ENCODE results near the gene ZBTB16. TPM values are rescaled to one million over a fixed set of nuclear protein-coding genes. Genes with fewer than 3 reads are reported as not detected.
A peak's percentile ranks its signal among the peaks of the same experiment; 100 is the strongest.

Gene ZBTB16
- total and polyA plus RNA-seq, 7 donors: 9.9 to 197 (median 99.5) TPM

GRCh38 chr11:114090225-114090910 is 30.9 kb downstream of the ZBTB16 start:
- Histone ChIP-seq H3K4me1 (peaks cover 0 to 92% (median 89%) of the 10 kb centered on the region in 4 donors), H3K27ac (peak overlapping the region; percentile 1 to 12 (median 10)), H3K36me3 (peaks cover 8 to 55% (median 20%) of the 10 kb centered on the region in 4 donors), H3K9me3 (no peaks in the 10 kb centered on the region), H3K27me3 (no peaks in the 10 kb centered on the region), H3K4me3 (no peak overlapping the region)
- TF ChIP-seq, protein P1, sequence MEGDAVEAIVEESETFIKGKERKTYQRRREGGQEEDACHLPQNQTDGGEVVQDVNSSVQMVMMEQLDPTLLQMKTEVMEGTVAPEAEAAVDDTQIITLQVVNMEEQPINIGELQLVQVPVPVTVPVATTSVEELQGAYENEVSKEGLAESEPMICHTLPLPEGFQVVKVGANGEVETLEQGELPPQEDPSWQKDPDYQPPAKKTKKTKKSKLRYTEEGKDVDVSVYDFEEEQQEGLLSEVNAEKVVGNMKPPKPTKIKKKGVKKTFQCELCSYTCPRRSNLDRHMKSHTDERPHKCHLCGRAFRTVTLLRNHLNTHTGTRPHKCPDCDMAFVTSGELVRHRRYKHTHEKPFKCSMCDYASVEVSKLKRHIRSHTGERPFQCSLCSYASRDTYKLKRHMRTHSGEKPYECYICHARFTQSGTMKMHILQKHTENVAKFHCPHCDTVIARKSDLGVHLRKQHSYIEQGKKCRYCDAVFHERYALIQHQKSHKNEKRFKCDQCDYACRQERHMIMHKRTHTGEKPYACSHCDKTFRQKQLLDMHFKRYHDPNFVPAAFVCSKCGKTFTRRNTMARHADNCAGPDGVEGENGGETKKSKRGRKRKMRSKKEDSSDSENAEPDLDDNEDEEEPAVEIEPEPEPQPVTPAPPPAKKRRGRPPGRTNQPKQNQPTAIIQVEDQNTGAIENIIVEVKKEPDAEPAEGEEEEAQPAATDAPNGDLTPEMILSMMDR (IDR thresholded peaks at IDR 0.05): no peak
- intact Hi-C loops (cut with DNase I): no loop called here
- WGBS, 2 donors: 84 to 88% methylated on average over 4 of the region's 4 CpGs
- DNase-seq: peak; percentile 55

DNA sequence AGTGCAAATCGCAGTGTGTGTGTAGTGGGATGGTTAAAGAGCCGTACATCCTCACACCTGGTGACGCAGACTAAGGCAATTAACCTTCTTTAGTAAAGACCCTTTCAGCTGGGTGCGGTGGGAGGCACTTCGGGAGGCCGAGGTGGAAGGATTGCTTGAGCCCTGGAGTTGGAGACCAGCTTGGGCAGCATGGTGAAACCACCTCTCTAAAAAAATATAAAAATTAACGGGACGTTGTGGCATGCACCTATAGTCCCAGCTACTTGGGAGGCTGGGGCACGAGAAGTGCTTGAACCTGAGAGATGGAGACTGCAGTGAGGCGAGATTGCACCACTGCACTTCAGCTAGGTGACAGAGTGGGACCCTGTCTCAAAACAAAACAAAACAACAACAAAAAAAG is 31.5 kb downstream of the ZBTB16 start:
- Histone ChIP-seq H3K9me3 (no peaks in the 10 kb centered on the region), H3K4me1 (peaks cover 0 to 92% (median 88%) of the 10 kb centered on the region in 4 donors), H3K4me3 (no peak overlapping the region), H3K27ac (peak overlapping the region in 3 of 4 donors; percentile 10 to 42 (median 27)), H3K36me3 (peaks cover 8 to 50% (median 20%) of the 10 kb centered on the region in 4 donors), H3K27me3 (no peaks in the 10 kb centered on the region)
- no peak for DNase-seq
- TF ChIP-seq POLR2AphosphoS5 (IDR thresholded peaks at IDR 0.05): no peak
- TF ChIP-seq, protein P1 (IDR thresholded peaks at IDR 0.05): no peak
- no peak for TF ChIP-seq EP300 (IDR thresholded peaks at IDR 0.05)
- no peak for TF ChIP-seq POLR2A (IDR thresholded peaks at IDR 0.05)
- 89 to 93% methylated on average over 10 of the region's 10 CpGs for WGBS, 2 donors
- intact Hi-C loops (cut with DNase I): no loop called here

- TF ChIP-seq, protein P1 (IDR thresholded peaks at IDR 0.05): no peak
- TF ChIP-seq EP300 (IDR thresholded peaks at IDR 0.05) (no peak), POLR2AphosphoS5 (IDR thresholded peaks at IDR 0.05) (no peak), POLR2A (IDR thresholded peaks at IDR 0.05) (no peak)
- peaks cover 8 to 43% (median 20%) of the 10 kb centered on the region in 4 donors for H3K36me3 ChIP-seq
- no peak overlapping the region for H3K4me3 ChIP-seq
- H3K27ac ChIP-seq: peak overlapping the region; percentile 1 to 42 (median 27)
- intact Hi-C loops (cut with DNase I): no loop called here
- no peaks in the 10 kb centered on the region for H3K27me3 ChIP-seq
- 84 to 90% methylated on average over 17 of the region's 17 CpGs for WGBS, 2 donors
- H3K4me1 ChIP-seq: peaks cover 0 to 91% (median 84%) of the 10 kb centered on the region in 4 donors
- peak; percentile 63 for DNase-seq
- H3K9me3 ChIP-seq: no peaks in the 10 kb centered on the region
Measured at GRCh38 chr11:114091516-114092397, 32.2 kb downstream of the ZBTB16 start.

DNA sequence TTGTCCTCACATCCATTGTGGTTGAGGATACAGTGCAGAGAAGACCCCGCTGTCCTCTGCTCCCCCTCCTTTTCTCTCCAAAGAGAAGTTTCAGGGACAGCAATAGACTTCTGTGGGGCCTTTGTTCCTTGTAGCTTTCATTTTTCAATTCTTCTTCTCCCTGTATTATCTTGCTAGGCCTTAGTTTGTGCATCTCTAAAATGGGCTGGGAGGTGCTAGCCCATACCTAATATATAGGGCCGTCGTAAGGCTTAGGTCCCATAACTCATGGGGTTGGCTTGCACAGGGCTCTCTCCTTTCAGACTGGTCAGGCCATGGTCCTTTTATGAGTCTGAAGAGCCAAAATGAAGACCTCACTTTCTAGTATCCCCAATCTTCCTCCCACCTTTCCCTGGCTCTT is 33.0 kb downstream of the ZBTB16 start:
- TF ChIP-seq, protein P1 (IDR thresholded peaks at IDR 0.05): no peak
- TF ChIP-seq POLR2AphosphoS5 (IDR thresholded peaks at IDR 0.05) (no peak), POLR2A (IDR thresholded peaks at IDR 0.05) (no peak), EP300 (IDR thresholded peaks at IDR 0.05) (no peak)
- Histone ChIP-seq H3K4me1 (peaks cover 0 to 91% (median 81%) of the 10 kb centered on the region in 4 donors), H3K36me3 (peaks cover 5 to 39% (median 18%) of the 10 kb centered on the region in 4 donors), H3K9me3 (no peaks in the 10 kb centered on the region), H3K27ac (peak overlapping the region; percentile 1 to 42 (median 27)), H3K27me3 (no peaks in the 10 kb centered on the region), H3K4me3 (no peak overlapping the region)
- WGBS, 2 donors: 96 to 99% methylated on average over 3 of the region's 3 CpGs
- intact Hi-C loops (cut with DNase I): no loop called here
- DNase-seq: no peak

All from sigmoid colon (tissue), 7 donors.